Kasumi-1 (cell line): Measurements from ENCODE around the gene SLAMF8.

Source experiments
- DNase-seq, 2 experiments: peaks; one replicate each; lab custom pipeline; 2025; lab: John Stamatoyannopoulos, UW

The SLAMF8 gene

DNA sequence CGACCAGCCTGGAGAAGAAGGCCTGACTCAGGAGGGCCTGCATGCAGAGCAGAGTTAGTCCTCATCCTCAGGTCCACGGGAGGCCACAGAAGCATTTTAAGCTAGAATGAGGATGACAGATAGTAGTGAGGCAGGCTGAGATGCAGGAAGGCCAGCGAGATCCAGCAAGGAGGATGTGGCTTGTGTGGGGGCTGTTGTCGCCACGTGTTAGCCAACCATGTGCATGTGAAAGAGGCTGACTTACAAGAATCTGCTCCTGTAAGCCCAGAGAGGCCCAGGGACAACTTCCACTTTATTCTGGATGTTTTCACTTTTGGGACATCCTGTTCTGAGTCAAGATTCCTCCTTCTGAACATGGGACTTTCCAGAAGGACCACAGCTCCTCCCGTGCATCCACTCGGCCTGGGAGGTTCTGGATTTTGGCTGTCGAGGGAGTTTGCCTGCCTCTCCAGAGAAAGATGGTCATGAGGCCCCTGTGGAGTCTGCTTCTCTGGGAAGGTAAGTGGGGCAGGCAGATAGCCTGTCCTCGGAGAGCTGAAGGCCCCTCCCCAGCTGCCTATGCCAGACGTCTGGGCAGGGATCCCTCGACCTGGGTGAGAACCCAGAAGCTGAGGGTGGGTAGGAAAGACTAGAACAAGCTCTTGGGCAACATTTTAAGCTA is at the start of gene SLAMF8:
Gene SLAMF8 (plus strand): TSS at position 433 of the 661 bp plus-strand sequence. CDS start 26 bp downstream, at position 459.
- DNase-seq, result peak; percentile 32 to 51

DNA sequence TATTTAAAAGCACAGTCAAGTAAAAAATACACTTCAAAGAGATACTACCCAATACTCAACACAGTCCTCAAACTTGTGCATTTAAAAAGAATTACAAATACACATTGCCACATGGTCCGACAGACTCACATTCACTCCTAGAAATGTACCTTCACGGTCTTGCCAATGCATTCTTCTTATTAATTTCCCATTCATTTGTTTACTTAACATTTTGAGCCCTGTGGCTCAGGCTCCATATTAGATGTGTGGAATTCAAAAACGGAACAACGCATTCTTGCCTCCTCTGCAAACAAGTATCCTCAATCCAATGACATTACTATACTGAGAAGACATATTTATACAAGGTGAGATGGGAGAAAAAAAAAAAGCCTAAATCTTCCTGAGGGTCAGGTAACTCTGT is 48.4 kb upstream of the SLAMF8 start:
- no peak for DNase-seq

DNA sequence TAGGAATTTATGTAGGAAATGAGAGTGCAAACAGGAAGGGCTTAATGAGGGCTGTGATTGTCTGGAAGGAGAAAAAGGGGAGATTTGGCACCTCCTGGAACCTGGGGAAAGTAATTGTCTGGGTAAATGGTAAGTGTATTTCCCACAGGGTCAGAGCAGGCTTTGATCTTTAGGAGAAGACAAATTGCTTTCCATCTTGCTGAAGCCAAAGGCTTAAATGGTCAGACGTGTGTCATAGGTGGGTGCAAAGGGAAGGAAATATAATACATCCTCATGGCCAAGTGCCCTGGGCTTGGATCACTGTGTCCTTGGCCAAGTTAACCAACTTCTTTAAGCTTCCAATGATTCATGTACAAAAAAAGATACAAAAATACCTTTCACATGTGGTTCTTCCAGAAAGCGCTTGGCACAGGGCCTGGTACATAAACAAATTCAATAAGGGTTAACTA is 47.2 kb upstream of the SLAMF8 start:
- no peak for DNase-seq

DNA sequence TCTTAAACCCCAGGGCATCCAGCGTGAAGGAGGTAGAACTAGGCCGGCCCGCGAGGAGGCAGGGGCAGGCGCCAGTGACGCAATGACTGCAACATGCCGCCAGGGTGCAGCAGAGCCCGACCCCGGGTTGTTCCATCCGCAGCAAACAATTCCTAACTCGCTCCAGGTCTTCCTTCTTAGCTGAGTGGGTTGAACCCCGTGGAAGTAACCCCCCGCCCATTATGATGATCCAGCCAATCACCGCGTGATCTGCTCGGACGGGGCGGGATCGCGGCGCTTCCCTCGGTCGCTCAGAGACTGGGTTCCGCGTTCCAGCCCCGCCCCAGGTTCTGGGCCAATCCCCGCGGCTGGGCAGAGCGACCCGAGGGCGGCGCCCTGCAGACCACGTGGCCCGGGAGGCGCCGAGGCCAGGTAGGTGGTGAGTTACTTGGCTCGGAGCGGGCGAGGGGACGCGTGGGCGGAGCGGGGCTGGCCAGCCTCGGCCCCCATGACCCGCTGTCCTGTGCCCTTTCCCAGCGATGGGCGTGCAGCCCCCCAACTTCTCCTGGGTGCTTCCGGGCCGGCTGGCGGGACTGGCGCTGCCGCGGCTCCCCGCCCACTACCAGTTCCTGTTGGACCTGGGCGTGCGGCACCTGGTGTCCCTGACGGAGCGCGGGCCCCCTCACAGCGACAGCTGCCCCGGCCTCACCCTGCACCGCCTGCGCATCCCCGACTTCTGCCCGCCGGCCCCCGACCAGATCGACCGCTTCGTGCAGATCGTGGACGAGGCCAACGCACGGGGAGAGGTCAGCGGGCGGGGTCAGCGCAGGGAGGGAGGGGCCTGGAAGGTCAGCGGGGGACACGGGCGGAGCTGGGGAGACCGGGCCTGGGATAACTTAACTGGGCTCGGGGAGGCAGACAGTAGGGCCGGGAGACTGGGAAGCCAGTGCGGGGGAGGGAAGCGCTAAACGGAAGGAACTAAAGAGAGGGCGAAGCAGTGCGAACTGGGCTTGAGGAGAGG is 45.8 kb upstream of the SLAMF8 start, which contains the start of gene DUSP23:
Gene DUSP23 (plus strand): TSS at position 380 of the 1,000 bp plus-strand sequence. CDS start 139 bp downstream, at position 519.
- DNase-seq, result peak; percentile 98 to 99

DNA sequence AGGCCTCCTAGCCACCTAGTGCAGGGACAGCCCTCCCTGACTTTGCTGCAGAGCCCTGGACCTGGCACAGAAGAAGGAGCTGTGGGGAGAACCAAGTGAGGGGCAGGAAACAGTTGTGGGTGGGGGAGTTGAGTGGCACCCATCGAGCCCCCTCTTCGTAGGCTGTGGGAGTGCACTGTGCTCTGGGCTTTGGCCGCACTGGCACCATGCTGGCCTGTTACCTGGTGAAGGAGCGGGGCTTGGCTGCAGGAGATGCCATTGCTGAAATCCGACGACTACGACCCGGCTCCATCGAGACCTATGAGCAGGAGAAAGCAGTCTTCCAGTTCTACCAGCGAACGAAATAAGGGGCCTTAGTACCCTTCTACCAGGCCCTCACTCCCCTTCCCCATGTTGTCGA is 44.7 kb upstream of the SLAMF8 start:
- no peak for DNase-seq

DNA sequence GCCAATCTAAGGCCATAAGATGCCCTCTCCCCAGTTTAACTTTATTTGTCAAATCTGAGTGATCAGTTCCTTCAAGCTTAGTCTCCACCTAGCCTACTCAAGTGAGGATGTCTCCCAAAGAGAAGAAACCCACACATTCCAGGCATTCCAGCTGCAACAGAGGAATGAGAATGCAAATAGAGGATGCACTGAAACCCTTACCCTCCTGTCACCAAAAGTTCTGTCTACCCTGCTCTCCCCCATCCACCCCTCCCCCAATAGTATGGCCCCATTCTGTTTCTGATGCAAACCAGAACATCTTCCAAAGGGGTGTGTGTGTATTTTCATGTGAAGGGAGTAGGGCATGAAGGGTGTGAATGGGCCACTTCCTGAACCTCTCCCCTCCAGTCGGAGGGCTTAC is 42.9 kb upstream of the SLAMF8 start:
- DNase-seq, result no peak

DNA sequence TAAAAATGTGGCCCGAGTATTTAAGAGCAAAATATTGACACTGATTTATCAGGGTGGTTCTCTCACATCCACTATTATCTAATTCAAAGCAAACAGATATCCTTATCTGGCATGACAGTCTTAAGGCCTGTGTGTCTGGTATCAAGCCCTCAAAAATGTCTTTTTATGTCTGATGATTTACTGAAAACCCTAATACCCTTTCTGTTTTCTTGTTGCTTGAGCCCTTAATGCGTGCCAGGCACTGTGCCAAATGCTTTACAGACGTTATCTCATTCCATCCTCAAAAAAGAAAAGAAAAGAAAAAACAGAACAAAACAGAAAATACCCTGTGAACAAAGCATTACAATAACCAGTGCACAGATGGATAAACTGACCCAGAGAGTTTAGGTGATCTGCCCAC is 40.2 kb upstream of the SLAMF8 start:
- DNase-seq, result no peak

DNA sequence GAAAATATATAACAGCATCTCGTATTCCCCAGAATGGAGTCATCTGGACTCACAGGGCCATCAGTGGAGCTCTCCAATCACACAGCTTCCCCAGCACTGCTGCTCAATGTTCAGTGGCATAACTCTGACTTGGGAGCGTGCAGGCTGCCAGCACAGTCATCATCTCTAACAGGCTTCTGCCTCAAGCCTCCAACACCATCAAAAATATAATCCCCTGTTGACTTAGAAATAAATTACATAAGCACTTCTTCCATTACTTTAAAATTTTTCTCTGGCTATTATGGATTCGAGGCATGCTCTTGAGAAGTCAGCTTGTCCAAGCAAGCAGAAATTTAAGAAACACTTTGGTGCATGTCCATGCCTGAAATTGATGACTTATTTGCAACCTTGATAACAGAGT is 39.7 kb upstream of the SLAMF8 start:
- DNase-seq, result no peak

DNA sequence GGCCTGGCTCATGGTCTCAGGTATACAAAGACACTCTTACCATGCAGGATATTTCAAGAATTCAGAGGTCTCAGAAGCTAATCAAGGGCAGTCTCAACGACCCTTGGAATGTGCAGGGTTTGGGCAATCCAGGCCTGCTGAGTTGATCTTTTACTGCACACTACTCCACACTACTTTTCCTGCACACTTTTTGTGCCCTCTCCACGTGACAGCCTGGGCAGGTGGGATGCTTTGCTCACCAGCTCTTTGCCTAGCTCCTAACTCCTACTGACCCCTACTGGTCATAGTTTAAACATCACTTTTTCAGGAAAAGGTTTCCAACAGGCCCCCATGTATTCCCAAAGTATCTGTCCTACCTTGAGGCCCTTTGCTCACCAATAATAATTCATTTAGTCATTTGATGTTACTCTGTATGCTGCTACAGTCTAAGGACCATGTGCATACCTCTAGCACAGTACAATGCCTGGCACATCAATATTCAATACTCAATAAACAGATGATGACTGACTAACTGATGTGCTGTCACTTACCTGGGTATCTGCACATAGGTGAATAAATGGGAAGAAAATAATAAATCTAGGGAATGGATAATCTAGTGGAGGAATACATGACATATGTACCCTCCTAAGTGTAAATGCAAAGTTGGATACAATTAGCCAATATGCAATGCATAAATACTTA is 36.3 kb upstream of the SLAMF8 start:
- DNase-seq, result peak; percentile 4 to 28

DNA sequence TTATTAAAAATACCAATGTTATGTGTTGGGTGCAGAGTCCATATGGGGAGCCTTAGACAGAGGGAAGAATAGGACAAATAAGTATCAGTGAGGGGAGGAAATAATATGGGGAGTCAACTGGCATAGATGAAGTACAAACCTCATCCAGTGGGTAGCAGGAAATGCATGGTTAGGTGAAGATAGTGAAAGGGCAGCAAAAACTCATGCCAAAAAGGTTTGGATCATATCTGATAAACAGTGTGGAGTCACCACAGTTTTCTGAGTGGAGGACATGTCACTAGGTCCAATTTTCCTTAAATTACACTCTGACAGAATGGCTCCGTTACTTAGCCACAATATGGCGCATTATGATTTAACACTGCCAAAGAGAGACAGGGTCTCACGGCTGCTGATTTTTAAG is 35.6 kb upstream of the SLAMF8 start:
- no peak for DNase-seq

DNA sequence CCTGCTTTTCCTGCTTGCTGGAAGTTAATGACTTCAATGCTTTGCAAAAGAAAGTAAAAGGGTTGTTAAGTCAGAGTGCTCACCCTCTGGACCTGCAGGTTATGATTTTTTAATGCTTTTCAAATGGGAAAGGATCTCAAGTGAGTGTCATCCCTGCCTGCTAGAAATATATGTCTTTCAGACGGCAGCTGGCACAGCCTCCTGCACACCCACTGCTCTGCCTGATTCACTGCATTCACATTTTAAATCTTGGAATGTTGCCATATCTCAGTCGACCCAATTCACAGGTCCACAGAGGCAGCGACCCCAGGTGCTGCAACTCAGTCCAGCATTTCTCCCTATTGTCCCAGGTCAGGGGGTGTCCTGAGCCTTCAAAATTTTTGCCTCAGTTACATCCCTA is 35.2 kb upstream of the SLAMF8 start:
- DNase-seq, result no peak

DNA sequence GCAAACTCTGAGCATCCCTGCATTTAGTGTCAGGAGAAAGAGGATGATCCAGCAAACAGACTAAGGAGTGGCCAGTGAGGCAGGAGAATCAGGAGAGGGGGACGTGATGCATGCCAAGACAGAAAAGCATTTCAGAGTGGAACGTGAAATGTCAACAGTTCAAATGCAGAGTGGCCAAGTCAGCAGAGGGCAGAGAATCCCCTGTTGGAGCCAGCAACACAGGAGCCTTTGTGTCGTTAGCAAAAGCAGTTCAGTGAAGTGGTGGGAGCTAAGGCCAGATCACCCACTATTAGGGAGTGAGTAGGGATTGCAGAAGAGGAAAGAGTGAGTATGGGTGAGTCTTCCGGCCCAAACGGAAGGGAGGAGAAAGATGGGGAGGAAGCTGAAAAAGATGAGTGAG is 31.1 kb upstream of the SLAMF8 start:
- DNase-seq, result no peak

DNA sequence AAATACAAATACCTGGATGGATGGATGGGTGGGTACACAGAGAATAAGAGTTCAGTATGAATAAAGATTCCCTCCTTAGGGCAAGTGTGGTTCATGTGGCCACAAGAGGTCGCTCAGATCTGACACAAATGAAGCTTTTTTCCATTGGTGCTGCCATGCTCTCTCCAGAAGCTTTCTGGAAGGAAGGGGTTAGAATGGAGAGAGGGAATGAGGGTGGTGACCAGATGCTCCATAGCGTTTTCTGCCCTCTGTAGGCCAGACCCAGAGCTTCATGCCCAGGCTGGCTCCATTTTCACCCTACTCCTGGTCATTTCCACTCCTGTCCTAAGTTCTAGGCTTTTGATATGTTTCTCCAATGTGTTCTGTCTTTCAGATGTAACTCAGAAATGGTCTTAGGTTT is 27.8 kb upstream of the SLAMF8 start:
- peak; percentile 76 to 82 for DNase-seq

DNA sequence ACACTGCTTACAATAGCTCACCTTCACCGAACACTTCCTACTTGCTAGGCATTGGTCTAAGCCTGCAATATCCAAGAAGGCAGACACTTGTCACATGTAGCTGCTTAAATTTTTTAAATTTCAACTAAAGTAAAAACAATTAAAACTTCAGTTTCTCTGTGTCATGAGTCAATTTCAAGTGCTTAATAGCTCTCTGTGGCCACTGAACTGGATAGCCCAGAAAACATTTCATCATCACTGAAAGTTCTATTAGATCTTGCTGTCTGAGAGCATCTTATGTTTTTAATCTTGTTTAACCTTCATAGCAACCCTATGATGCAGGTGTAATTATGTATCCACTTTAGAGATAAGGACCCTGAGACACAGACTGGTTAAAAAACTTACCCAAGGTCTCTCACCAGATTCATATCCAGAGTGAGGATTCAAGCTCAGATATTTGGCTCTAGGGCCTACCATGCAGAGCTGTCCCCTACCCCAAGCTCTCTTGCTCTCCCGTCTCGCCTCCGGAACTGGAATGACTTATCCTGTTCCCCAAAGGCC is 27.2 kb upstream of the SLAMF8 start:
- DNase-seq, result no peak

DNA sequence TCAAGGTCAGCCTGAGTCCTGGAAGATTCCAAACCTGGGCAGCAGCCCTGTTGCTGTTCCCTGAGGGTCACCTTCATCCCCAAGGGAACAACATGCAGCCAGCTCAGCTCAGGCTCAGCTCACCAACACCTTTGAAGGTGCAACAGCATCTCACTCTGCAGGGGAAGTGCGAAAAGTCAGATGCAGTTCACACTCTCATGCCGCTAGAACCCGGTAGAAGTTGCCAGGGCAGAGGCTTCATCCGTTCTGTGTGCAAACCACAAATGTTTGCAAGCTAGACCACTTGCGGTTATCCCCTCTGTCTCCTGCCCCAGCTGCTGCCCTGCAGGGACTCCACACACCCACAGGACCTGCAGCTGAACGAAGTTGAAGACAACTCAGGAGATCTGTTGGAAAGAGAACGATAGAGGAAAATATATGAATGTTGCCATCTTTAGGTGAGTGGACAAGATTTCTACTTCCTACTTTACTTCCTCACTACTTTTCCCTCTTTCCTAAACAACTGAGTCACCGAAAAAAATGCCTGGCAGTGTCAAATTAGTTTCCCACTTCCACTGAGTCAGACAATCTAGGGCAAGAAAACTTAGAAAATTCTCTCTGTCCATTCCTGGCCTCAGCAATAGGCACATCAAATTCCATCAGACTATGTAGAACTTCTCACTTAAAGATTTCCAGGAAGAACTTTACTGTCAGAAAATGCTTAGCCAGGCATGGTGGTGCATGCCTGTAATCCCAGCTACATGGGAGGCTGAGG is 26.3 kb upstream of the SLAMF8 start:
- no peak for DNase-seq

DNA sequence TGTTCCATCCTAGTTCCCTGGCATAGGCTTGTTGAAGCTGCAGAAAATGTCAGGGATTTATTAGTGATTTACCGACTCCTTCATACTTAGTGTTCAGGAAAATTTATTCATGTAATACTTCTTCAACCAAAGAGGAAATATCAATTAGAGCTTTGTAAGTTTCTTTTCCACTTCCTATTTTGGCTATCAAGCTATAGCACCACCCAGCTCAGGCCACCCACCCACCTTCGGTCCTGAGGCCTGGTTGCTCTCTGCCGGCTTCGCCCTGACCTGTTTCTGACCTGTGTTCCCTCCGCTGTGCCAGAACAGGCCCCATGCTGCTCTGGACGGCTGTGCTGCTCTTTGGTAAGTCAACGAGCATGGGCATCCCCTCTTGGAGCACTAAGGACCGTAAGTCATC is 24.6 kb upstream of the SLAMF8 start, which contains the start of gene FCRL6:
Gene FCRL6 (plus strand): TSS at position 250 of the 400 bp plus-strand sequence. CDS start 65 bp downstream, at position 315.
- DNase-seq, result no peak

DNA sequence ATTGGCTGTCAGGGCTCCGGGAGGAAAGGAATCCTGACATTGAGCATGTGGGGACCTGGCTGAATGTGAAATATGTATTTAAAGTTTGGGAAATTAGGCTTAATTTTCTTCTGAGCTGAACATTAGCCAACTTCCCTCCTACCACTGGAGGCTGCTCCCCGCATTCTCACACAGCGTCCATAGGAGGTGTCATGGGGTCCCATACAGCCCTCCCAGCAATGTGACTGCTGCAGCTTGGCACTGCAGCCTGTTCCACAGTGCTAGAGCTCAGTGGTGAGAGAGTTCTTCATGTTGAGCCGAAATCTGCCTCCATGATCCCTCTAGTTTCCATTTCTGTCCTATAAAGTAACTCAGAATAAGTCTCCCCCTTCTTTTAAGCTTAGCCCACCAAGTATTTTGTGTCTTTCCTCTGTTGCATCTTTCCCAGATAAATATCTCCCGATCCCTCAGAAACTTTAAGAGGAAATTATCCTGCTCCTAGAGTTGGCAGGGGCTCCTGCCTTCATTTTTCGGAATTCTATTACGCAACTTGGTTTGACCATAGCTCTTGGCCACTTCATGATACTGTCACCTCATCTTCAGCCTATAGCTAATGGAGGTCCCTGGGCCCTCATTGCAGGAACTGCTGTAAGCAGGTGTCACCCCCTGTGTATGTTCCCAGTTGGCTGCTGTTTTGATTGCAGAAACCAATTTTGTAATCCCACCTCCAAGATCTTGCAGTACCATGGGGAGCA is 22.6 kb upstream of the SLAMF8 start:
- DNase-seq, result no peak

DNA sequence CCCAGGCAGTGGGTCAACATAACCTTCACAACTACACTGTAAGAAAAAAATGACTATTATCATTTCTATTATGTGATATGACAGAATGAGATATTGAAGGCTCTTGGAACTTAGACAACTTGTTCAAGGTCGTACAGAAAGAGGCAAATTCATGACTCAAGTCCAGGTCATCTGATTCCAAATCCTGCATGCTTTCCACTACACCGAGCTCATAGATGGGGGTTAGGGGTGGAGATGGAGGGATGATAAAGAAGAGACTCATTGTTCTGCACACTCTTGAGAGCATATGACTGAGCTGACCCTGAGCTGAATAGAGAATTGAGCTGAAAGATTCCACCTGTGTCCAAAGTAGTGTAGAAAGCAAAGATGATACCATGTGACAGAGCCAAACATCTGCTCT is 21.7 kb upstream of the SLAMF8 start:
- DNase-seq, result no peak

DNA sequence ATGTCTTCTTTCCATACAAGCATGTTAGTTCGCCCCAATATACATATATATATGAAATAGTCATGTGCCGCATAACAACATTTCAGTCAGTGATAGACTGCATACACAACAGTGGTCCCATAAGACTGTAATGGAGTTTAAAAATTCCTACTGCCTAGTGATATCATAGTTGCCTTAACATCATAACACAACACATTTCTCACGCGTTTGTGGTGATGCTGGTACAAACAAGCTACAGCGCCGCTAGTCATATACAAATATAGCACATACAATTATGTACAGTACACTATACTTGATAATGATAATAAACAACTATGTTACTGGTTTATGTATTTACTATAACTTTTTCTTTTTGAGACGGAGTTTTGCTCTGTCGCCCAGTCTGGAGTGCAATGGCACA is 10.7 kb upstream of the SLAMF8 start:
- DNase-seq, result no peak

DNA sequence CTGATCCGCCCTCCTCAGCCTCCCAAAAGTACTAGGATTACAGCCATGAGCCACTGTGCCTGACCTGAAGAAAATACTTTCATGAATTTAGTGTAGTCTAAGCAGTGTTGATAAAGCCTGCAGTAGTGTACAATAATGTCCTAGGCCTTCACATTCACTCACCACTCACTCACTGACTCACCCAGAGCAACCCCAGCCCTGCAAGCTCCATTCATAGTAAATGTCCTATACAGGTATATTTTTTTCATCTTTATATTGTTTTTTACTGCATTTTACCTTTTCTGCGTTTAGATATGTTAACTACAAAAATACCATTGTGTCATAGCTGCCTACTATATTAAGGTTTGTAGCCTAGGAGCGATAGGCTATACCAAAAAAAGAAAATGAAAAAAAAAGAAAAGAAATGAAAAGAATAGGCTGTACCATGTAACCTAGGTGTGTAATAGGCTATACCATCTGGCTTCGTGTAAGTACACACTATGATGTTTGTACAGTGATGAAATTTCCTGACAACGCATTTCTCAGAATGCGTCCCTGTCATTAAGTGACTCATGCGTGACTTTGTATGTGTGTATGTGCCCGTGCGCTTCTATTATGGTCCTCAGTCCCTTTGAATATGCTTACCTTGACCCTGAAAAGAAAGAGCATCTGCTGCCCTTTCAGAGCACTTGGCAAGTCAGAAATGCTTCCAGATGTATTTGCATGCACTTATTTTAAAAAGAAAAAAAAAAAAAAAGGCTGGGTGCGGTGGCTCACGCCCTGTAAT is 9.2 kb upstream of the SLAMF8 start:
- no peak for DNase-seq
